8988T (cell line): ENCODE results near the gene CFAP251.

ENCODE experiments used
- DNase-seq: peaks from one replicate; pipeline ENCODE4 v3.0.0; 2011

The CFAP251 gene

DNA sequence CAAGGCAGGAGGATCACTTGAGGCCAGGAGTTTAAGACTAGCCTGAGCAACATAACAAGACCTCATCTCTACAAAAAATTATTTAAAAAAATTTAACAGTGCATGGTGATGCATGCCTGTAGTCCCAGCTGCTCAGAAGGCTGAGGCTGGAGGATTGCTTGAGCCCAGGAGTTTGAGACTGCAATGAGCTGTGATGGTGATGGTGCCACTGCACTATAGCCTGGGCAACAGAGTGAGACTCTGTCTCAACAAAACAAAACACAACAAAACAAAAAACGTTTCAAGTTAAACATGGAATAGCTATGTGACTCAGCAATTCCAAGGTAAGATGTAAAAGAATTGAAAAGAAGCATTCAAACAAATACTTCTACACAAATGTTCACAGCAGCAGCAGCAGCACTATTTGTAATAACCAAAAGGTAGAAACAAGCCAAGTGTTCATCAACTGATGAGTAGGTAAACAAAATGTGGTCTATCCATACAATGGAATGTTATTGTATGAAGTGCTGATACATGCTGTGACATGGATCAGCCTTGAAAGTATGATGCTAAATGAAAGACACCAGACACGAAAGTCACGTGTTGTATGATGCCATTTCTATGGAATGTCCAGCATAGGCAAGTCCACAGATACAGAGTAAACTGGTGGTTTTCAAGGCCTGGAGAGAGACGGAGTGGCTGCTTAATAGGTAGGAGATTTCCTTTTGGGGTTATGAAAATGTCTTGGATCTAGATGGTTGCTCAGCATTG lies 31.4 kb downstream of the CFAP251 start:
- no peak for DNase-seq

DNA sequence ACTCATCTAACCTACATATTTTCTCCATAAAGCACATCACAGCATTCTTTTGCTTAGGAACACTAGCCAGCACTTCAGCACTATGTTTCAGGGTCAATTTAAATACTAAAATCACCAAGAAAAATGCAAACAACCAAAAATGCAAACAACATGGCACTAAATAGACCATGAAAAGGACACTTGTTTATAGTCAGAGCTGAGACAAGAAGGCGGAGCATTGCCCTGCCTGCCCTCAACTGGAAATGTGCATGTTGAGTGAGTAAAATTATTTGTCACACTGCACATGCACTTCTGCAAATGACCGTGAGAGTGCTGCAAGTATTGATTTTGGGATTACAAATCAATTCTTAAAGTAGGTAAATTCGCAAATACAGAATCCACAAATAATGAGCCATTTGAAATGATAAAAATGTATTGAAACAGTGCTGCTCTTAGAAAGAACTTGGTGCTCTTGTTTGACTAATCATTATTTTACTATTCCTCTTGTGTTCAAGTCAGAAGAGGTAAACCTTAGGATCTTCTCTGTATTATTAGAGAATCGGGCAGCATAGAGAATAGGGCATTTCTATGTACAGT lies 34.8 kb downstream of the CFAP251 start:
- DNase-seq, result no peak

DNA sequence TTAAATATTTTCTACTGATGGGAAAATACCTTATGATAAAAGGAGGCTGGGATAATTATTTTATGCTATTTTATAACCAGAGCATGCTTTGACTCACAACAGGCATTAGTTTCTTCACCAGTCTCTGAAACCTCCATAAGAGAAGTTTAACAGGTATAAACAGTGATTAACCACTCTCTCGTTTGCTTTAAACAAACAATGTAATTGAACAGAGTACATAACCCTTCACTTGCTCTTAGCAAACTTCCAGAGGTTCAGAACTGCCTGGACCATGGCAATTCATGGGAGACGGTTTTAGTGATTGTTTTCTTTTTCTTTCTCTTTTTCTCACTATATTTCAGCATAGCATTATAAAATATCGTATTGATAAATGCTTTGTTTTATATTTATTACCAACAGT lies 35.3 kb downstream of the CFAP251 start:
- no peak for DNase-seq

DNA sequence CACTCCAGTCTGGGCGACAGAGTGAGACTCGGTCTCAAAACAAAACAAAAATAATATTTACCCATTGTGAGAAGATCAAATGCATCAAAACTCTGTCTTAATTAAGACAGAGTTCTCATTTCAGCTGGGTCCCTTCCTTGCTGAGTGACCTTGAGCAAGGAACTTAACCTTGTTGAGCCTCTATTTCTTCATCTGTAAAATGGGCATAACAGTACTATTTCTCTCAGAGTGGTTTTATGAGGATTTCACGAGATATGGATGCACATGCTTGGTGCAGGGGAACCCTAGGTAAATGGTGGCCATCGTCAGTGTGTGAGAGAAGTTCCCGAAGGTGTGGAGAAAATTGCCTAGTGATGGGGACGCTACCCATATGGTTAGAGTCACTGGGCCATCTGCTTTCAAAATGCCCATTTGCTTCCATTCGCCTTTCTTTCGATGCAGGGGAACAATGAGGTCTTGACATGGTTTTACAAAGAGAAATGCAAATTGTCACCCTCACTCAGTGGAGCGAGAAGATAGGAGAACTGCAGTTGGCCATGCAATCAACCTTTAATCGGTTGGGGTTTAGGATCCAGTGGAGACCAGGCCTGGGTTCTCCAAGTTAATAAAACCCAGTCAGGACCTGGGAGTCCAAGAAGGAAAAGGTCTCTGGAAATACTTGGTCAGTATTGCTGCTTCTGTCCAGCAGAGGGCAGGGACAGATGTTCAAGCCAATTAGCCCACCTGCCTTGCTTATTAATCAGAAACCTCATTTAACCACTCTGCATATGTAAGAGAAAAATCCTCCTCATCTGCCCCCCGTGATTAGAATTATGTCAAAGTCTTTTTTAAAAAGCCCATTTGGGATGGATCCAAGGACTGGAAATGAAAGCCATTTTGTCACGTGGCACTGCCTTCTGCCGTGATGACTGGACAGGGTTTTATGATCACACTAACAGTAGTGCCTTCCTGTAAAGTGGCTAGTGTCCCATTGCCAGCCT lies 37.2 kb downstream of the CFAP251 start:
- DNase-seq, result no peak

DNA sequence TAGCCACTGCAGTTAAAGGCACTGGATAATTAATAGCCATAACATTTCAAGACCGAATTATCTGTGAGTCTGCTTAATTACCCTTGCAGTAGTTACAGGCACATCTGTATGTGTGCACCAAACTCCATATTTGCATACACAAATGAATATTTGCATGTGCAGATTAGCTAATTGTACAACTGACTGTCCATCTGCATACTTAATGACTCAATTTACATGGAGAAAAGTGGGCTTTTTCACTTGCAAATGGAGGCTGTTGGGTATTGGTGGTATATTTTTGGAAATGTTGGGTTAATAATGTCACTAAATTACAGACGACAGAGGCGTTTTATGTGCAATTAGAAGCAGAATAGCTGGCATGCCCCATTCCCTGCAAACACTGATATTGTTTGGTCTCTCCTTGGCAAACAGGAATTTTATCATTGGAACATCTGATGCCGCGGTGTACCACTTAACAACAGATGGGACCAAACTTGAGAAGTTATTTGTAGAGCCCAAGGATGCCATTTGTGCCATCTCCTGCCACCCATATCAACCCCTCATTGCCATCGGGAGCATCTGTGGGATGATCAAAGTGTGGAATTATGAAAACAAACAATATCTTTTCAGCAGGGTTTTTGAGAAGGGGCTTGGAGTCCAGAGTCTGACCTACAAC lies 39.6 kb downstream of the CFAP251 start:
- no peak for DNase-seq

DNA sequence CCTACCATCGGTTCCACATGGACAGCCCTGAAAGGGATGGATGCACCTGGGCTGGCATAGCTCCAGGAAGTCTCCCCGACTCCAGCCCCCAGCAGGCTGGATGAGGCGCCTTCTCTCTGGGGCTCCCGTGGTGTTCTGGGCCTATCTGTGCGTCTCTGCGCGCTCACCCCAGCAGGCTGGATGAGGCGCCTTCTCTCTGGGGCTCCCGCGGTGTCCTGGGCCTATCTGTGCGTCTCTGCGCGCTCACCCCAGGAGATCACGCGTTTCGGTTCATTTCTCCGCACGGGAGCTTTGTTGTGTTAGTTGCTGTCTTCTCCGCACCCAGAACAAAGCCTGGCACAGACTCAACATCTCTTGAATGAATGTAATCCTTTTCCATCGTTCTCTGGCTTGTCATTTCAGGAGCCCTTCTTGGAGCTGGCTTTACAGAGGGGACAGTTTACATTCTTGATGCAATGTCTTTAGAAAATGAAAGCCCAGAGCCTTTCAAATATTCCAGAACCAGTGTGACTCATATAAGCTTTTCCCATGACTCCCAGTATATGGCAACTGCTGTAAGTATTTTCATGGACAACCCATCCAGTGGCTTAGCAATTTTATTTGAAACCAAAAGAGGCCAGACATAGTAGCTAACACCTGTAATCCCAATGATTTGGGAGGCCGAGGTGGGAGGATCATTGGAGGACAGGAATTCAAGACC lies 40.3 kb downstream of the CFAP251 start:
- no peak for DNase-seq

DNA sequence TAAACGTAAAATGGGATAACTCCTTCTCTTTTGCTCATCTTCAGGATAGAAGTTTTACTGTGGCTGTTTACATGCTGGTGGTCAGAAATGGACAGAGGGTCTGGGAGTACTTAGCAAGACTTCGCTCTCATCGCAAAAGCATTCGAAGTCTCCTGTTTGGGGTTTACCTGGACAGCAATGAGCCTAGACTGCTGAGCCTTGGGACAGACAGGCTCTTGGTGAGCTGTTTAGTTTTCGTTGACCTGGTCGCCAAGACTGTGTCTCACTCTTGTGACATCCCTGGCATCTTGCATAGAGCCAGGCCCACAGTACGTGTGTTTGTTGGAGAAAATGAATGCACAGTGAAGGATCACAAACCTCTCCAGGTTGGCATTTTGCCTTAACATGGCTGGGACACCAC lies 42.1 kb downstream of the CFAP251 start:
- no peak for DNase-seq

DNA sequence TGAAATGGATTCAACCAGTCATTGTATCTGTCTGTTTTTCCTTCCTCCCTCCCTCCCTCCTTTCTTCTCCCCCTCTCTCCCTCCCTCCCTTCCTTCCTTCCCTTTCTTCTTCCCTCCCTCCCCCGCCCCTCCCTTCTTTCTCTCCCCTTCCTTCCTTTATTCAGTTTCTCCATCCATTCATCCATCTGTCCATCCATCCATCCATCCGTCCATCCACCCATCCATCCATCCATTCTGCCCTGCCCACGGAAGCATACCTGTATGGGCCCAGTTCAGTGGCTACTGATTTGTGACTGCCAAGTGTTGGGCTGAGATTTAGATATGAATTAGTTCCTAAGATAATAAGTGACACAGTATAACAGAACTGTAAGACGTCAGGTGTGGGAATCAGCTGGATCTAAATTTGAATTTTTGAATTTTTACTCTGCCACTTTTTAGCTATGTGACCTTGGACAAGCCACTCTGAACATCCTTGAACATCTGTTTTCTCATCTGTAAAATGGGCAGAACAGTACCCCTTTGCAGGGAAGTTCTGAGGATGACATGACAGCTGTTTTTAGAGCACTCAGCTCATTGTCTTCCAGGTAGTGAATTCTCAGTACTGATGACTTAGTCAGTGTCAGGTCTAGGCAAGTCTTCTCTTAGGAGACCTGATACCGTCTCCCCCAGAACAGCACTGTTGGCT lies 42.9 kb downstream of the CFAP251 start:
- no peak for DNase-seq

DNA sequence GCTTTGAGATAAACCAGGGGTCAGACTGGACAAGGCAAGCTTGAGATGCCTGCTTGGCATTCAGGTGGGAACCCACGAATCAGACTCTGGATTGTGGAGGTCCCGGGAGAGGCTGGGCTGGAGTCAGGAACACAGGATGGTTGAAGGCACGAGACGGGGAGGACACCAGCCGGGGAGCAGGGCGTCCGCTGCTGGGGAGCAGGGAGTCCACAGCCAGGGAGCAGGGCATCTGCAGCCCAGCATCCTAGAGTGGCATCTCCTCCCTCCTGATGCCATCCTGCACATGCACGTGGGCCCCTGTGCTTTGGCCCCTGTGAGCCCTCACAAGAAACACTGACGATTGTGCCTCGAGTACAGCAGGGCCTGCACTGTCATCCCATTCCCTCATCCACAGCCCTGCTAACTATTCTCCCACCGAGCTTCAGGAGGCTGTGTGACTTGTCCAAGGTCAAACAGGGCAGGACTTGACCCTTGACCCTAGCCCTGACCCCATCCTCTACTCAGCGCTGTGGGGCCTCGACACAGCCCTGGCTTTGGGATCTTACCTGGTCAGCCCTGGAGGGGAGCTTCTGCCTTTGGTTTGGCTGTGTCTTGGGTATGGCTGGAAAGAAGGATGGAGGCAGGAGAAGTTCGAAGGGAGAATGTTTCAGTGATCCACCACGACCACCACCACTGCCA lies 45.1 kb downstream of the CFAP251 start:
- DNase-seq, result no peak

DNA sequence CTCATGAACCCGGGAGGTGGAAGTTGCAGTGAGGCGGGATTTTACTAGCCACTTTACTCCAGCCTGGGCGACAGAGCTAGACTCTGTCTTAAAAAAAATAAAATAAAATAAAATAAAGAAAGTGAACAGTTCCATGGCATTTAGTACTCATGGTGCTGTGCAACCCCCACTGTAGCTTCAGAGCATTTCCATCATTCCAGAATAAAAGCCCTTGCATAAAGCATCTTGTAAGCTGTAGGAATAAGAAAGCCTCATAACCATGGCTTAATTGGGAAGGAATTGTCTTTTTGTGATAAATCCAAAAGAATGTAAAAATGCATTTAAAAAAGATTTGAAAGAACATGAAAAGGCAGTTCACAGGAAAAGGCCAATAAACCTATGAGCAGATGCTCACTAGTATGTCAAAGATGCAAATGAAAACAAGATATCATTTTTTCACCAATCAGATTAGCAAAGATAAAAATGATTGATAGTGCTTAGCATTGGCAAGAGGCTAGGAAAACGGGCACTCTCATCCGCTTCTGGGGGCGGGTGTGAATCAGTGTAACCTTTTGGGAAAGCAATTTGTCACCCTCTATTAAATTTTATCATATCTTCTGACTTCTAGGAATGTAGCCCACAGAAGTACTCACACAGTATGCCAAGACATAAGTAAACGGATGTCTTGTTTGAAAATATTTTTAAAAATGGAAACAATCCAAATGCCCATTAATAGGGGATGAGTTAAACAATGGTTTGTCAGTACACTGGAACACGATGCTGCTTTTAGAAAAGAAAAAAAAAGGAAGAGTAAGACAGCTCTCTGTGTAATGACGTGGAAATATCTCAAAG lies 46.6 kb downstream of the CFAP251 start:
- no peak for DNase-seq

DNA sequence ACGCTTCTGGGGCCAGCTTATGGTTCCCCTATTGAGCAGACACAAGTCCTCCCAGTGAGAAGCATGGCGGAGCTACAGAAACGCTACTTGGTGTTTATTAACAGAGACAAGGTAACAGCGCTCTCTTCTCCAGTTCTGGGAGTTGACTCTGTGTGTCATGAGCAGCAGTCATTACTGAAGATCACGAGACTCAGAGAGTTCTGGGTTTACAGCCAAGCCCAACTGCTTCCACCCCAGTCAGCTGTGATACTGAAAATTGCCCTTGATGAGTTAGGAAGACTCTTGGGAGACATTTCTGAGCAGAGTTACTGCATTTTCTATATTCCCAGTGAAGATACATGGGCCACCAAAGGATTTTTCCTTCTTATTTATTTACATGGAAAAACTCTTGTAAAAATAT lies 48.6 kb downstream of the CFAP251 start:
- no peak for DNase-seq

DNA sequence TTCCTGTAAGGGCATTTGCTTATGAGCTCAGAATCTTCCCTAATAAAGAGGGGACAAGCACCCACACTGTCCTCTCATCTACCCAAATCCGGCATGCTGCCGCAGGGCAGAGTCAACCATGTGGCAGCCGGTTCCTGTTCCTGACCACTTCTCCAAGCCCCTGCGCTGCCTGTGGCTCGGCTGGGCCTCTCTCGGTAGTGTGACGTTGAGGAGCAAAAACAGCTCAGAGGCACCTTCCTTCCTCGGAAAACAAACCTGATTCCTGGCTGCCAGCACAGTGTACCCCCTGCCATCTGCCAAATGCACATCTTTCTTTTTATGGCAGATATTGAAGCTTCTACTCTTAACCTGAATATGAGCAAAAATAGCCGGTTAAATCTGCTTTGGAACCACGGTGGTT lies 50.5 kb downstream of the CFAP251 start:
- DNase-seq, result no peak

DNA sequence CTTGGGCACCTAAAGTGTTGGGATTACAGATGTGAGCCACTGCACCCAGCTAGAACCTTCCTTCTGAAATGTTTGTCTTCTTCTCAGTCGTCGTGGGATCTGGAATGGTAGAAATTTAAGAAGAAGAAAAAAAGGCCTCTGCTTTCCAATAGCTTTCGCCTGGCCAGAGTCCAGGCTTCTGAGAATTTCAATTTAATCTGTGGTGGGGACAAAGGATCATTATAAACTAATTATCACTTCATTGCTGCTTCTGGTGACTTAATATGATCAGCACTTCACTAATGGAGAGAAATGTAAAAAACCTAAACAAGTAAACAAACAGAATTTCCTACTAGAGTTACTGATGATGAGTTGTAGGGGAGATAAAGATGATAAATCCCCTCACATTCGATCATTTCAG lies 51.3 kb downstream of the CFAP251 start:
- no peak for DNase-seq

DNA sequence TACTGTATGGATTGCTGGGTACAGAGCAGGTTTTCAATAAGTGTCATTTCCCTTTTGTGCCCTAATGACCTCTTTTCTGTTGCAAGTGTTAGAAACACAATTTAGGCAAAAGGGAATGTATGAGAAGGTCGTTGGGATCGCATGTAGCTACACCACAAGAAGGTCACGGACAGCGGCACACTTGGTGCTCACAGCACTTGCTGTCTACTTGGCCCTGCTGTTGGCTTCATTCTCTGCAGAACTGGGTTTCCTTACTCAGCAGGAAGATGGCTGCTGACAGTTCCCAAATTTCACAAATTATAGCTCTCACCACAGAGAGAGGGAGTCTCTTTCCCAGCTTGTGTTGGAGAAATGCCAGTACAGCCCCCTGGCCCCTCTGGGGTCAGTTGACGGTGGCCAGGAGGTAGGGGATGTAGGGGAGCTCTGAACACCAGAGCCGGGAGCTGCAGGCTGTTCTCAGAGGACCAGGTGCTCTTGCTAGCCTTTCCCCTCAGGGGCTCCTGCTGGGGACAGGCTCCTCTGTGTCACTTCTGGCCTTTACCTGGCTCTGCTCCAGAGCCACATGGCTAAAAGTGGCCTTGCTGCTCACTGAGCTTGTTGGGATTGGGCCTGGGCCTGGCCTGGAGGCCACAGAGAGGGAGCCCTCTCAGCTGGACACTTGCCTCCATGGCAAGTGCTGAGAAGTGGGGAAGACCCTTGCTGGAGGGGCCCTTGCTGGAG lies 52.3 kb downstream of the CFAP251 start:
- no peak for DNase-seq

DNA sequence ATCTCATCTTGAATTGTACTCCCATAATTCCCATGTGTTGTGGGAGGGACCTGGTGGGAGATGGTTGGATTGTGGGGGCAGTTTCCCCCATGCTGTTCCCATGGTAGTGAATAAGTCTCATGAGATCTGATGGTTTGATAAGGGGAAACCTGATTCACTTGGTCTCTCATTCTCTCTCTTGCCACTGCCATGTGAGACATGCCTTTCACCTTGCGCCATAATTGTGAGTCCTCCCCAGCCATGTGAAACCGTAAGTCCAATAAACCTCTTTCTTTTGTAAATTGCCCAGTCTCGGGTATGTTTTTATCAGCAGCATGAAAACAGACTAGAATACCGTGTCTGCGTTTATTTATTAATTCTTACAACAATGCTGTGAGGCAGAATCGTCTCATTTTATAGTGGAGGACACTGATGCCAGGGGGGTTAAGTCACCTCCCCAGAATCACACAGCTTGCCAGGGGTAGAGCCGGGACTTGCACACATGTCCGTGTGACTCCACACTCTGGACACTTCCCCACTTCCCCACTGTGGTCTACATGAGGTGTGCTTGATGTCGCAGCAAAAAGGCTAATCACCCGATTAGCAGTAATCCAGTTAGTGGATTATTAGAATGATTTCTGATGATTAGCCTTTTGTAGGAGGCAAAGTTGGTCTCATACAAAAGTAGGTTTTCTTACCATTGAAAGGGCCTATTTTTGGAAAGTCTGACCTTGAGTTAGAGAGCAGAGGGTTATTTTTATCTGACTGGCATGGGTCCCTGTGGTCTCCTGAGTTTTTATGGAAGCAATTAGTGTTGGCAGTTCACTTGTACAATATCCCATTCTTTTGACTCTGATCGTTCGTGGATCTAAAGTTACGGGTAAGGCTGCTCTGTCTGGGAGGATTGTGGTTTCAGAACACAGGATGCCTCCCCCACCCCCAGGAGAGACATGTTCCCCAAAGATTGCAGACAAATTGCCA lies 55.9 kb downstream of the CFAP251 start:
- no peak for DNase-seq

DNA sequence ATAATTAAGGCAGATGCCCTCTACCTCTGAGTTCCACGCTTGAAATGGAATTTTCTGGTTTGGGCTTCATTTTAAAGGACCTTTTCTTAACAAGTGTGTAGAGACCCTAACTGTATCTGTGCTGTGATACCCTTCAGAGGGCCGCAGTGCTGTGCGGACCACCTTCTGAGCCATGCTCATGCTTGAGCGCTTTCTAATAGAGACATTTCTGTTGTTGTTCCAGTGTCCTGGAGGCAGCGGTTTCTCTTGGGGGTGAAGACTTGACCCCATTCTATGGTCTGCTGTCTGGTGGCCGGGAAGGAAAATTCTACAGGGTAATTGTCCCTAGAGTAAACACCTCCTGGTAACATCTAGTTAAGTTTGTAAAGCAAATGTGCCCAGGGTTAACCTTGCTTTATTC lies 56.6 kb downstream of the CFAP251 start:
- DNase-seq, result no peak

DNA sequence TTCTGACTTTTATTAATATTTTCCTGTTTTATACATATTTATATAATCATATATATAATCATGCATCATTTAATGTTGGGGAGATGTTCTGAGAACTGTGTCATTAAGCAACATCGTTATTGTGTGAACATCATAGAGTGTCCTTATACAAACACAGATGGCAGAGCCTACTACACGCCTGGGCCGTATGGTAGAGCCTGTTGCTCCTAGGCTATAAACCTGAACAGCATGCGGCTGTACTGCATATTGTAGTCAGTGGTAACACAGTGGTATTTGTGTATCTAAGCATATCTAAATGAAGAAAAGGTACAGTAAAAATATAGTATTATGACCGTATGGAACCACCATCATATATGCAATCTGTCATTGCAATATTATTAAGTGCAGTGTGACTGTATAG lies 58.6 kb downstream of the CFAP251 start:
- no peak for DNase-seq

DNA sequence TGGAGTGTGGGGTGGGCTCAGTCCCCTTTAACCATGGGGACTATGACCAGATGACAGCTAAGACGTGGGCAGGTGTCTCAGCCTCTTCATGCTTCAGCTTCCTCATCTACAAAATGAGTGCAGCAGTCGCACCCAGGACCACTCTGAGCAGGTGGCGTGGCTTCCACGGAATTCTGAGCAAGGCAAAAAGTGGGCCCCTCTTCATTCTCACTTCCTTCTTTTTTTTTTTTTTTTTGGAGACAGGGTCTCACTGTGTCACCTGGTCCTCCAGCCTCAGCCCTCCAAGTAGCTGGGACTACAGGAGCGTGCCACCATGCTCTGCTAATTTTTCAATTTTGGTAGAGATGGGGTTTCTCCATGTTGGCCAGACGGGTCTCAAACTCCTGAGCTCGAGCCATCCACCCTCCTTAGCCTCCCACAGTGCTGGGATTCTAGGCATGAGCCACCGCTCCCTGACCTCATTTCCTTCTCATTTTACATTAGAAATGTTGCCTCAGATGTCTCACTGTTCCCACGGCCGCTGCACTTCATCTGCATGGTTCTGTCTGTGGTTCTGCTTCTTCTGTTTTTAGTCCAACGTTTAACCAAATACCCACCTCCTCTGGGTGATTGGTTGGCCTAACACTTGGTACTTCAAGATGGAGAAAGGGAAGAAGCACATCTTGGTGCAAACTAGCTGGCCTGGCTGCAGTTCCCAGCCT lies 61.9 kb downstream of the CFAP251 start:
- no peak for DNase-seq
